DLD1 (cell line): Measurements from ENCODE around the gene SLC6A20.

Experiments used
- in situ Hi-C: cut with HindIII; loops from 2 replicates; pipeline ENCODE4 v1.10.0; 2017; ENCODE audit warnings: low sequenced_read_pairs

SLC6A20 gene

GRCh38 chr3:45802146-45802545, 5.8 kb upstream of the SLC6A20 start:
- in situ Hi-C loops, result no loop called here

DNA sequence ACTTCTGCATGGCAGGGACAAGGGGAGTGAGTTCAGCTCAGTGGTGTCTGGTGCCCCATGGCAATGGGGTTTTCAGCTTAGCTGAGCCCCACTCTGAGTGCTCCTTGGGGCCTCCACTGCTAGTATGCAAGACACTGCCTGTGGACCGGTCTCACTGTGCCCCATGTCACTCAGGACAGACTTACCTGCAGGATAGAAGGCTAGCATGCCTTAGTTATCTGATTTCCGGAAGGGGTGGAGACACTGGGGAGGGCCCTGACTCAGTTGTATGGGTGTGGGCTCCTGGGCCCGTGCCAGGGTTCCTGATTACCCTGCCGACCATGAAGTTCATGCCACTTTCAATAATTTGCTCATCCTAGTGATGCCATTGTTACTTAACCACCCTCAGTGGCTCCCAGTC, 4.3 kb upstream of the SLC6A20 start:
- in situ Hi-C loops, result no loop called here

DNA sequence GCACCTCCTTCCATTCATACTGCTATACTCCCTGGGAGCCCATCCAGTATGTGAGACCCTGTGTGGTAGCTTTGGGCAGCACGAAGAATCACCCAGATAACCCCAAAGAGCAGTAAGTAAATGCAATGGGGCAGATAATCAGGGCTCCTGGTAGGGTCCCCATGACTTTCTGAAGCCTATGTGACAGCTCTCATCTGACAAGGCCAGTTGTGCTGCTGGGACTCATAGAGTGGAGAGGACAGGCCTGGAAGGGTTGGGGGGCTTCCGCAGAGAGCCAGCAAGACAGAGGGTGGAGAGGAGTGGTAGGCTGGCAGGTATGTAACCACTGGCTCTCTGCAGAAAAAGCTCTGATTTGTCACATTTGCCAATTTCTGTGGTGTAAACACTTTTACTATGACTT, 3.2 kb upstream of the SLC6A20 start:
- in situ Hi-C loops, result no loop called here

DNA sequence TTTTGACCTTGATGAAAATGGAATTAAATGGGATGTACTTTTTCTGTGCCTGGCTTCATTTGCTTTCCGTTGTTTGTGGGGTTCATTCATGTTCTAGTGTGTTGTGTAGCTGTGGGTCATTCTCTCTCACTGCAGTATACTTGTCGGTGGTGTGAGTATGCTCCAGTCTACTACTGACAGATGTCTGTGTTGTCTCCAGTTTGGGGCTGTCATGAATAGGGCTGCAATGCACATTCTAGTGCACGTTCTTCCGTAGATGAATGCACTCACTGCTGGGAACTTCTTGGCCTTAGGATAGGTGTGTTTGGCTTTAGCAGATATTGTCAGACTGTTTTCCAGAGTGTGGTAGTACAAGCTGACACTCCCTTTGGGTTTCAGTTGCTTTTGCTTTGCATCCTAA, 1.7 kb upstream of the SLC6A20 start:
- in situ Hi-C loops, result no loop called here

DNA sequence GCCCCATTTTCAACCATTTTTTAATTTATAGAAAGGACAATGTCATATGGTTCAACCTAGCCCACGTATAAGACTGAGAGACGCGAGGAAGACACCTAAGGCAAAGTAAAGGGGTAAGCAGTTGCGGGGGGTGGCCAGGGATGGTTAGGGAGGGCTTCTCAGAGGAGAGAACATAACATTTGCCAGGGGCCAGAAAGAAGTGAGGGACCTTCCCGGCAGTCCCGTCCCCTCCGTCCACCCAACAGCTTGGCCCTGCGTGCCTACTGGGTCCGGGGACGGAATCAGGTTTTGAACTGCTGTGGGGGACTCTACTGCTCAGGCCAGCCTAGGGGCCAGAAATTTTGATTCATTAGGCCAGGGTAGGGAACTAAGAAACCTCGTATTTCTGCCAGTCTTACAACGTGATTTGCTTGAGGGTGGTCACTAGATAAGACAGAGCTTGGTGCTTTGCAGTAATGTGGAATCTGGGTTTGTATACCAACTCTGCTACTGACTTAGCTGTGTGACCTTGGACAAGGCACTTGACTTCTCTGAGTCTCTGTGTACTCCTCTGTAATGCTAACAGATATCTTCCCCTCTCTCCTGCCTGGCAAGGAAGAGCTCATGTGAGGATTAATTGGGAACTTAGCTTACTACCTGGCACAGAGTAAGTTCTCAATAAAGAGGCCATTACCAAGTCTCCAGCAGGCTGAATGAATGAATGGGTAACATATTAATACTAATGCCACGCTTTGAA, 734 bp upstream of the SLC6A20 start:
- in situ Hi-C loops, result no loop called here

DNA sequence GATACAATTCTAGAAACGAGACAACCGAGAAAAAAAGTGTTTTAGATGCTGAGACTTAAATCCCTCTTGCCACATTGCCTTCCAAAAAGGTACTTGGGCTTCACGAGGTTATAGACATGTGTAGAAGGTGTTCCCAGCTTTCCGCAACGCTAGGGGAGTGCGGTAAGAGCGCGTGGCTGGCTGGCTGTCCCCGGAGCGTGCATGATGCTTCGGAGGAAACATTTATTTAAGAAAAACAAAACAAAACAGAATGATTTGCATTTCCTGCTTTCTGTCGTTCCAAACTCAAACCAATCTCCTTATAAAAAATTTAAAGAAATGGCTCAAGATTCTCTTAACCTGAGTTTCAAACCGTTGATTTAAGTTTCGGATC, 841 bp downstream of the SLC6A20 start:
- in situ Hi-C loops, result no loop called here

- in situ Hi-C loops, result no loop called here
Observed at GRCh38 chr3:45794660-45795059, 1.7 kb downstream of the SLC6A20 start.

DNA sequence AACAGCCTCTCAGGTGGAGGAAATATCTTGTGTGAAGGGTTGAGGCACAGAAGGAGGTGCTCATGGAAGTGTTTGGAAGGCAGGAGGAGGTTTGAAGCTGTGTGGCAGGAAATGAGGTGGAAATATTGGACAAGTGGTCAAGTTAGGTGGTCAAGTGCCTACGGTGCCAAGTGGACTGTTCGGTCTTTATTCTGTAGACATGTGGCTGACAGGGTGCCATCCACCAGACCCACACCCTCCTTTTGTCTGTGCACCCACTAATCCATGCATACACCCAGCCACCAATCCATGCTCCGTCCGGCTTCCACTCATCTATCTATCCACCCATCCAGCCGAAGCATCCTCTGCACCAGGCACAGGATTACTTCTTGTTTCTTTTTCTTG, 2.2 kb downstream of the SLC6A20 start:
- in situ Hi-C loops, result no loop called here

DNA sequence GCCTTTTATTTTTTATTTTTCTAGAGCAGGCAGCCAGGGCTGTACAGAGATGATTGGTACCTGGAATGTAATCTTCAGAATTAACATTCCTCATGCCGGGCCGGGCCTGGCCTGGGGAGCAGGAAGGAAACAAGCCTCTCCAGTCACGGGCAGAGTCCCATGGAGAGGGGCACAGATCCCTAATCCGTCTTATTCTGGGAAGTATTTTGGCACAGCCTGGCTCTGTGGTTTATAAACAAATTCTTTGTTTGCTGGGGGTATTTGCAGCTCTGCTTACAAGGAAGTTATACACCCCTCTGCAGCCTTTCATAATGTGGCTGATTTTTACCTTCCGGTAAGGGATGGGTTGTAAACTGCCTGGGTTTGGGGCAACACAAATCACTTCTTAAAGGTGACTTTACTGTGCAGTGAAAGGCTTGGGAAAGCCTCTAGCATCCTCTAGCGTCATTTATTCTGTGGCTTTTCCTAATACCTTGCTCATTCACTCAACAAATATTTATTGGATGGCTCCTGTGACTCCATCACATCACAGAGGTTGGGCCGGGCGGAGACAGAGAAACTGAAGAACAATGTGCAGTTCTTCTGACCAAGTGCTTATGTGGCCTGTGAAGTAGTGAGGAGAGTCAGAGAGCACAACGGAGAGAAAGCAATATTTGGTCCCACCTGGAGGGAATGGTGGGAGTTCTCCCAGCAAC, 2.7 kb downstream of the SLC6A20 start:
- in situ Hi-C loops, result no loop called here

GRCh38 chr3:45792516-45793172, 3.7 kb downstream of the SLC6A20 start:
- in situ Hi-C loops, result no loop called here

DNA sequence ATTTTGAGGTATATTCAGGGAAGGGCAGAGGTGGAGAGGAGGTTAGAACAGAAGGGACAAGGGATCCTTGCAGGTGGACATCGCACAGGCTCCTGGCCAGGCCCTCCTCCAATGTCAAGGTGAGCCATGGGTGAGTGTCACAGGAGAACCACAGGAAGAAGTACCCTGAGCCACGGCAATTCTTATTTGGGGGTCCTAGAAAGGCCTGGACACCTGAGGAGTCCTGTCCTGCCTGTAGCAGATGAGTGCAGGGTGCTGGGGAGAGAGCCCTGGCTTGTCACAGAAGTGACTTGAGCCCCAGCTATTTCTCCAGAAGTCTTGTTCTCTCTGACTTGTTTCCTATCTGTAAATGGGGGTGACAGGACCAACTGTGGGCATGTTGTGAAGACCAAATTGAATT, 4.3 kb downstream of the SLC6A20 start:
- in situ Hi-C loops, result no loop called here

- in situ Hi-C loops, result no loop called here
Observed at GRCh38 chr3:45790596-45790995, 5.7 kb downstream of the SLC6A20 start.

GRCh38 chr3:45789235-45789812, 7.0 kb downstream of the SLC6A20 start:
- in situ Hi-C loops, result no loop called here

DNA sequence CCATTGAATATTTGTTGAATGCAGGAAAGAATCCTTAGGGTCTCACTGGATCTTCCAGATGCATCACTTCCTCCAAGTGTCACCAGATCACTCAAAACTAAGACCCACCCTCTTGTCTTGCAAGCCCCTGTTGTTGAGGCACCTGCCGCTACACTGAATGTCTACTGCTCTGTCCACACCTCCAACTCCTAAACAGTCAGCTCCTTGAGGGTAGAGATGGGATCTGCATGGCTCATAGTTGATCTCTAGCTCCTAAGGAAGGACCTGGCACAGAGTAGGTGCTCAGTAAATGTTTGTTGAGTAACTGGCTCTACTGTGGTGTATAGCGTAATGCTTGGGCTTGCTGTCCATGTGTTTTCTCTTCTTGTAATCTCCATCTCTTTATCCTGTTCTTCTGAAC, 8.8 kb downstream of the SLC6A20 start:
- in situ Hi-C loops, result no loop called here

GRCh38 chr3:45786801-45787495, 9.4 kb downstream of the SLC6A20 start:
- in situ Hi-C loops, result no loop called here

- in situ Hi-C loops, result no loop called here
Observed at GRCh38 chr3:45785605-45786150, 10.7 kb downstream of the SLC6A20 start.

- in situ Hi-C loops, result no loop called here
Observed at GRCh38 chr3:45783667-45784066, 12.7 kb downstream of the SLC6A20 start.

GRCh38 chr3:45782381-45782780, 14.0 kb downstream of the SLC6A20 start:
- in situ Hi-C loops, result no loop called here

DNA sequence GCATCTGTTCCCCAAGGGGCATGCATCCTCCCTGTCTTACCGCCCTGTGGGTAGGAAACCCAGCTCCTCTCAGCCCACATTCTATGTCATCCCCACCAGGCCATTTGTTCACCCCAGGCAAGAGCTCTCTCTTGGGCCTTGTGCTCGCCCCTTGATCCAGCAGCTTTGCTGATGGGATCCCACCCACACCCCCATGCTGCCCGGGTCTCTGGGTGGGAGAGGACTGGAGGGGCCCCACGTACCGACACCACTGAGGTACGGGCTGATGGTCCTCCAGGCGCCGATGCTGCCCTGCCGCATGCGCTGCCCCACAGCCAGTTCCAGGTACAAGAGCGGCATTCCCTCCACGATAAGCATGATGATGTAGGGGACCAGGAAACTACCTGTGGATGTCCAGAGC, 14.5 kb downstream of the SLC6A20 start:
- in situ Hi-C loops, result no loop called here

GRCh38 chr3:45781271-45781670, 15.1 kb downstream of the SLC6A20 start:
- in situ Hi-C loops, result no loop called here
